SK-N-SH treated with all-trans-retinoic acid at 6 μM for 48 hours (cell line): ENCODE measurements around the gene TMED10.
A peak's percentile ranks its signal among the peaks of the same experiment; 100 is the strongest.

Experiments
- ARNTL ChIP-seq: fragments of 450-650 bp; formaldehyde crosslinking; IDR thresholded peaks from 2 replicates; pipeline ENCODE4 v1.5.0; 2020; ENCODE audit warnings: low read depth, mild to moderate bottlenecking, moderate library complexity, borderline replicate concordance
- CSRNP3 ChIP-seq: fragments of 250-450 bp; sonication (Bioruptor Pico); IDR thresholded peaks from 2 replicates; pipeline ENCODE4 v1.5.1; 2021; ENCODE audit warnings: mild to moderate bottlenecking, moderate library complexity
- GLIS3 ChIP-seq: fragments of 250-450 bp; sonication (Bioruptor Pico); IDR thresholded peaks from 2 replicates; pipeline ENCODE4 v1.5.0; 2020; ENCODE audit warnings: mild to moderate bottlenecking, moderate library complexity
- ISL1 ChIP-seq: fragments of 250-450 bp; sonication (Bioruptor Pico); IDR thresholded peaks from 2 replicates; pipeline ENCODE4 v2.1.2; 2022; ENCODE audit warnings: mild to moderate bottlenecking, moderate library complexity
- POU6F1 ChIP-seq: fragments of 250-450 bp; sonication (Bioruptor Pico); IDR thresholded peaks from 2 replicates; pipeline ENCODE4 v1.8.0; 2021; ENCODE audit warnings: low read depth, mild to moderate bottlenecking, moderate library complexity, borderline replicate concordance
- RARB ChIP-seq: fragments of 250-450 bp; sonication (Bioruptor Pico); IDR thresholded peaks from 2 replicates; pipeline ENCODE4 v1.8.0; 2021; ENCODE audit warnings: mild to moderate bottlenecking, moderate library complexity
- TCF4 ChIP-seq: fragments of 250-450 bp; sonication (Bioruptor Pico); IDR thresholded peaks from 2 replicates; pipeline ENCODE4 v1.8.0; 2021; ENCODE audit warnings: mild to moderate bottlenecking, moderate library complexity, borderline replicate concordance
- ZC3H10 ChIP-seq: fragments of 250-450 bp; sonication (Bioruptor Pico); IDR thresholded peaks from 2 replicates; pipeline ENCODE4 v1.5.1; 2021; ENCODE audit warnings: mild to moderate bottlenecking, moderate library complexity
- ZFP3 ChIP-seq: fragments of 250-450 bp; sonication (Bioruptor Pico); IDR thresholded peaks from 2 replicates; pipeline ENCODE4 v1.5.0; 2020; ENCODE audit warnings: mild to moderate bottlenecking, moderate library complexity
- ZNF565 ChIP-seq: fragments of 450-650 bp; formaldehyde crosslinking; conservative IDR thresholded peaks from 2 replicates; pipeline ENCODE4 v1.5.0; 2020; ENCODE audit warnings: low read depth, mild to moderate bottlenecking, moderate library complexity
- ZNF8 ChIP-seq: fragments of 450-650 bp; formaldehyde crosslinking; IDR thresholded peaks from 2 replicates; pipeline ENCODE4 v1.5.0; 2020; ENCODE audit warnings: mild to moderate bottlenecking, moderate library complexity
- TF ChIP-seq, protein P1 (sequence below): fragments of 250-450 bp; sonication (Bioruptor Pico); IDR thresholded peaks from 2 replicates; pipeline ENCODE4 v1.8.0; 2020; ENCODE audit warnings: mild to moderate bottlenecking, moderate library complexity, borderline replicate concordance
- TF ChIP-seq, protein P2 (sequence below): fragments of 250-450 bp; sonication (Bioruptor Pico); IDR thresholded peaks from 2 replicates; pipeline ENCODE4 v1.5.0; 2020; ENCODE audit warnings: mild to moderate bottlenecking, moderate library complexity

- no peak for TF ChIP-seq ZNF8 (CRISPR knock-in tag)
- no peak for TF ChIP-seq GLIS3
- no peak for TF ChIP-seq RARB (CRISPR knock-in tag)
- TF ChIP-seq ZNF565 (CRISPR knock-in tag), result no peak
- TF ChIP-seq ZC3H10 (CRISPR knock-in tag), result no peak
- peak; percentile 26; the same call in 1 of the 2 replicates for TF ChIP-seq ISL1 (CRISPR knock-in tag)
- TF ChIP-seq ARNTL (CRISPR knock-in tag), result no peak
- no peak for TF ChIP-seq CSRNP3 (CRISPR knock-in tag)
- TF ChIP-seq POU6F1 (CRISPR knock-in tag), result no peak
- no peak for TF ChIP-seq ZFP3
- TF ChIP-seq, protein P1, sequence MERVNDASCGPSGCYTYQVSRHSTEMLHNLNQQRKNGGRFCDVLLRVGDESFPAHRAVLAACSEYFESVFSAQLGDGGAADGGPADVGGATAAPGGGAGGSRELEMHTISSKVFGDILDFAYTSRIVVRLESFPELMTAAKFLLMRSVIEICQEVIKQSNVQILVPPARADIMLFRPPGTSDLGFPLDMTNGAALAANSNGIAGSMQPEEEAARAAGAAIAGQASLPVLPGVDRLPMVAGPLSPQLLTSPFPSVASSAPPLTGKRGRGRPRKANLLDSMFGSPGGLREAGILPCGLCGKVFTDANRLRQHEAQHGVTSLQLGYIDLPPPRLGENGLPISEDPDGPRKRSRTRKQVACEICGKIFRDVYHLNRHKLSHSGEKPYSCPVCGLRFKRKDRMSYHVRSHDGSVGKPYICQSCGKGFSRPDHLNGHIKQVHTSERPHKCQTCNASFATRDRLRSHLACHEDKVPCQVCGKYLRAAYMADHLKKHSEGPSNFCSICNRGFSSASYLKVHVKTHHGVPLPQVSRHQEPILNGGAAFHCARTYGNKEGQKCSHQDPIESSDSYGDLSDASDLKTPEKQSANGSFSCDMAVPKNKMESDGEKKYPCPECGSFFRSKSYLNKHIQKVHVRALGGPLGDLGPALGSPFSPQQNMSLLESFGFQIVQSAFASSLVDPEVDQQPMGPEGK, result no peak
- no peak for TF ChIP-seq TCF4 (CRISPR knock-in tag)
- TF ChIP-seq, protein P2, sequence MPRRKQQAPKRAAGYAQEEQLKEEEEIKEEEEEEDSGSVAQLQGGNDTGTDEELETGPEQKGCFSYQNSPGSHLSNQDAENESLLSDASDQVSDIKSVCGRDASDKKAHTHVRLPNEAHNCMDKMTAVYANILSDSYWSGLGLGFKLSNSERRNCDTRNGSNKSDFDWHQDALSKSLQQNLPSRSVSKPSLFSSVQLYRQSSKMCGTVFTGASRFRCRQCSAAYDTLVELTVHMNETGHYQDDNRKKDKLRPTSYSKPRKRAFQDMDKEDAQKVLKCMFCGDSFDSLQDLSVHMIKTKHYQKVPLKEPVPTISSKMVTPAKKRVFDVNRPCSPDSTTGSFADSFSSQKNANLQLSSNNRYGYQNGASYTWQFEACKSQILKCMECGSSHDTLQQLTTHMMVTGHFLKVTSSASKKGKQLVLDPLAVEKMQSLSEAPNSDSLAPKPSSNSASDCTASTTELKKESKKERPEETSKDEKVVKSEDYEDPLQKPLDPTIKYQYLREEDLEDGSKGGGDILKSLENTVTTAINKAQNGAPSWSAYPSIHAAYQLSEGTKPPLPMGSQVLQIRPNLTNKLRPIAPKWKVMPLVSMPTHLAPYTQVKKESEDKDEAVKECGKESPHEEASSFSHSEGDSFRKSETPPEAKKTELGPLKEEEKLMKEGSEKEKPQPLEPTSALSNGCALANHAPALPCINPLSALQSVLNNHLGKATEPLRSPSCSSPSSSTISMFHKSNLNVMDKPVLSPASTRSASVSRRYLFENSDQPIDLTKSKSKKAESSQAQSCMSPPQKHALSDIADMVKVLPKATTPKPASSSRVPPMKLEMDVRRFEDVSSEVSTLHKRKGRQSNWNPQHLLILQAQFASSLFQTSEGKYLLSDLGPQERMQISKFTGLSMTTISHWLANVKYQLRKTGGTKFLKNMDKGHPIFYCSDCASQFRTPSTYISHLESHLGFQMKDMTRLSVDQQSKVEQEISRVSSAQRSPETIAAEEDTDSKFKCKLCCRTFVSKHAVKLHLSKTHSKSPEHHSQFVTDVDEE (CRISPR knock-in tag), result no peak
Observed at GRCh38 chr14:75182821-75183220, 6.4 kb upstream of the TMED10 start.
